Measurements from ENCODE around the gene CD99L2. TPM values are rescaled to one million over a fixed set of nuclear protein-coding genes. Genes with fewer than 3 reads are reported as not detected.

CD99L2 gene
- total RNA-seq, 2 donors from 2014 or later: 44.0 to 48.0 TPM

GRCh38 chrX:150769408-150769807 lies 129.1 kb downstream of the CD99L2 start:
- intact Hi-C loops (cut with DNase I): no loop called here
- no peak for DNase-seq (ENCODE audit: low spot score)

DNA sequence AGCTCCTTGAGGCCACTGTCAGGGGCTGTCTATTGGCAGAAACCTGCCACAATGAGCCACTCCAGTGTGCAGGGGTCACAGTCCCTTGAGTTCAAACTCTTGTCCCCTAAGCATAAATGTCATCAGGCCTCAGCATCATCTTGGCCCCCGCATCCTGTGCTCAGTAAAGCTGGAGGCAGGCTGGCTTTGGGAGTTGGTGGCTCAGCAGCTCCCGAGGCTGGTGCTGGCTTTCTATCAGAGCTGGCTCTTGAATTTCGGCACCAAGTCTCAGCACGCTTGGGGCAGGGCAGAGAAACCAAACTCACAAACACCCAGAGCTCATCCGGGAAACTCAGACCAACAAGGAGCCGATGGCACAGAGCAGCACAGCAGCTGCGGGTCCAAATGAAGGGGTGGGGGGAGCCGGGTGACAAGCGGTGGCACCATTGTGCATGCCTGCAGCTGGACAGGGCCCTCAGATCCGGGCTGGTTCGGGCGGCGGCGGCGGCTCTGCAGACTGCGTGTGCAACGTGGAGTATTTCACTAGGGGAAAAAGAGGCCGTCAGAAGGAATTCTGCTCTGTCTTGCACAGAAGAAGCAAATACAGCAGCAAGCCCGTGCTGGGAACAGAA lies 129.8 kb downstream of the CD99L2 start:
- no peak for DNase-seq (ENCODE audit: low spot score)
- intact Hi-C loops (cut with DNase I): no loop called here

GRCh38 chrX:150768132-150768485 lies 130.4 kb downstream of the CD99L2 start:
- intact Hi-C loops (cut with DNase I): no loop called here
- DNase-seq (ENCODE audit: low spot score): no peak

DNA sequence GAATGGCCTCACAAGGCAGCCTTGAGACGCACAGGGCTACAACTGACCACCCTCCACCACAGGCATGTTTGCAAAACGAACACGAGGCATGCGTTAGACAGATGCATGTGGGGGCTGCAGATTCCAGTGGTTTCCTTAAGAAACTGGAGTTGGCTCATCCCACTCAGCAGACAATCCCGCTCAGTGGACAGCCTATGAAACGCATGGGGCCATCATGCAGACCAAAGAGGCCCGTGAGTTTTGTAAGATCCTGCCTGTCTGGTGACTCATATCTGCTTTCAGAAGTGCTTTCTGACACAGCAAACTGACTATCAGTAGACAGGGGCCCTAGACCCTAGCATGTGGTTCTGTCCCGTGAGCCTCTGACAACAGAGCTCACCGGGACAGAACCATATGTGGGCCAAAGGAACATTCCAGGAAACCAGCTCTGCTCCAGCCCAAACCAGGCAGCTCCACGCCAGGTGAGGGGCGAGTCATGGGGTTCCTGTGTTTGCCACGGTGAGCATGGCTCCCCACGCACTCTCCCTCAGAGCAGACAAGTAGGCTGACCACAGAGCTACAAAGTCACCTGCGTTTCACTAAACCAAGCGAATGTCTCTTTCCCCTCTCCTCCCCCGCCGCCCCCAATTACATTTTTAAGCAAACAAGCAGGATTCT lies 130.9 kb downstream of the CD99L2 start:
- no peak for DNase-seq (ENCODE audit: low spot score)
- intact Hi-C loops (cut with DNase I): no loop called here

GRCh38 chrX:150767045-150767395 lies 131.4 kb downstream of the CD99L2 start:
- DNase-seq (ENCODE audit: low spot score): no peak
- intact Hi-C loops (cut with DNase I): no loop called here

DNA sequence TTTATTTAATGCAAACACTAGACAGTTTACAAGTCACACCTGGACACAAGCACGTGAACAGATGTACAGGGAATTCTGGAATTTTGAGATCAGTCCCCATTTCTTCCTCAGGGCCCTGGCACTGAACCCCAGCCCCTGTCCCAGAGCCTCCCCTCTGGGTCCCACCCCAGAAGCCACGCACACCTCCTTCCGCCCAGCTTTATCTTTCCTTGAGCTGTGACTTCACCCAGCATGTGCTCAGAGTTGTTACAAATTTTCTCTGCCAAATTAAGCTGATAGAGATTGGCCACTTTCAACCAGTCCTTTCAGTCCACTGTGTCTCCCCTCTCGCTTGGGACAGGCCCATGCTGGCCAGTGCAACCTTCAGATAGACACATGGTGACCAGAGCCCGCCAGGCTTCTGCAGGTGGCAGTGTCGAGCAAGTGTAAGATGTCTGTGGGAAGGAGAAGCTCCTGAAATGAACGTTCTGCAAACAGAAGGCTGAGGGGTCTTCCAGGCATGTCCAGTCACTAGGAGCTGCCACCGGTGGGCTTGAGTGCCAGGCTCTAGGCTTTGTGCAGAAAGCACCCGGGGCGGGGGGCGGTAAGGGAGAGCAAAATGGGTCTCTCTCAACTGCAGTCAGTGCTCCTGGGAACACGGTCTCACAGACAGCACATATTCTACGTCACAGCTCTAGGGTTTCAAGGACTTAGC lies 132.0 kb downstream of the CD99L2 start:
- intact Hi-C loops (cut with DNase I): no loop called here
- no peak for DNase-seq (ENCODE audit: low spot score)

DNA sequence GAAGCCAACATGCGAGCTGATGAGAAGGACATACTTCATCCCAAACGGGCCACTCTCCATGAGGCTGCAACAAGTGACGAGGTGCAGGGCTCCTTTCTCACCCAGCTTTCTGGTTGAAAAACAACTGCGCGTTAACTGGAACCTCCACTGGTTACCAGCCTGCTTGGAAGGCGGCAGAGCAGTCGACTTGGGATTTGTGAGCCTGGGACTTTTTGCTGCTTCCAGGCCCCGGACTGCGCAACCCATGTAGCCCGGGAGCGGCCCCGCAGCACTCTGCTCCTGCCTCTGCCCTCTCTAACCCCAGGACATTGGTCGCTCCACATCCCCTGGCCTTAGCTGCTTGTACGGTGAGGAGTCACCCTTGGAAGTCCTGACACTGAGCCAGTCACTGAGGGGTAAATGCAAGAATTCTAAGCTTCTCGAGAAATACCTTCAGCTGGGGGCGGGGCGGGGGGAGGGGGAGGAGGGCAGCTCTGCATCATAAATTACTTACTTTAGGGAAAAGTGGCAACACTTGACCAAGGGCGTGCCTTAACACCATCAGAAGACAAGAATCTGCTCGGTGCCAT lies 132.6 kb downstream of the CD99L2 start:
- intact Hi-C loops (cut with DNase I): no loop called here
- DNase-seq (ENCODE audit: low spot score): no peak

GRCh38 chrX:150765237-150765636 lies 133.2 kb downstream of the CD99L2 start:
- DNase-seq (ENCODE audit: low spot score): no peak
- intact Hi-C loops (cut with DNase I): no loop called here

GRCh38 chrX:150763810-150764209 lies 134.7 kb downstream of the CD99L2 start:
- intact Hi-C loops (cut with DNase I): no loop called here
- DNase-seq (ENCODE audit: low spot score): no peak

- no peak for DNase-seq (ENCODE audit: low spot score)
- intact Hi-C loops (cut with DNase I): no loop called here
Measured at GRCh38 chrX:150763303-150763797, 135.1 kb downstream of the CD99L2 start.

DNA sequence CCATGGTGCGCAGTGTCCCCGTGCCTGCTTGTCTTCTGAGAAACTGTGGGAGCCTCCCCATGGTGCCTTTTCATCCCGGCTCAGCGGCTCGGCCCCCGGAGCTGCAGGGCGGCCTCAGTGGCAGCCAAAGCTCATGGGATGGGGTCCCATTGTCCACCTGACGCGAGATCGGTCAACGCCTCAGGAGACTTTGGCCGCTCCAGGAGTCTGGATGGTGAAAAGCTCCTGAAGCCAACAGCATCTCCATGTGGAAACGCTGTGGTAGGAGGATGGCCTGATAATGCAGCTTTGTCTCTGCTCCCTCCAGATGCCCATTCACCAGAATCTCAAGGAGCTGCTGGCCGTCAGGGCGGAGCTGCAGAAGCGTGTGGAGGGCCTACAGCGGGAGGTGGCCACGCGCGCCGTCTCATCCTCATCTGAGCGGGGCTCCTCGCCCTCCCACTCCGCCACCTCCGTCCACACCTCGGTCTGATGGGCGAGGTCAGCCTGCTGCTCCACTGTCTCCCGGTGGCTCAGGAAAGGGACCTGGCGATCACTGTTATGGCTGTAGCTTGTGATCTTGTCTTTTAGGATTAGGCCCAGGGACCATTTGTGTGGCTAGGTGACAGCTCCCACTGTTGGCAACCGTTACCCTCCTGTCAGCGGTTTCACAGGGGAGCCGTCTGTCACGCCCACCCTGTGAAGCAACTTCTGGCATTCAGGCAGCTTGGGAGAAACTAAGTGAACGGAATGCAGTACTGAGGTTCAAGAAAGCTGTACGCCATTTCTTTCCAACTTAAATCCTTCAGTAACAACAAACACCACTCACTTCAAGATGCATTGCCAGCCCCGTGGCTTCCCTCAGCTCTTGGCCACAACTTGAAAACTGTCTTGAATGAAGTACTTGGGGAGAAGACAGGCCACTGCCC lies 136.0 kb downstream of the CD99L2 start:
- DNase-seq (ENCODE audit: low spot score): no peak

DNA sequence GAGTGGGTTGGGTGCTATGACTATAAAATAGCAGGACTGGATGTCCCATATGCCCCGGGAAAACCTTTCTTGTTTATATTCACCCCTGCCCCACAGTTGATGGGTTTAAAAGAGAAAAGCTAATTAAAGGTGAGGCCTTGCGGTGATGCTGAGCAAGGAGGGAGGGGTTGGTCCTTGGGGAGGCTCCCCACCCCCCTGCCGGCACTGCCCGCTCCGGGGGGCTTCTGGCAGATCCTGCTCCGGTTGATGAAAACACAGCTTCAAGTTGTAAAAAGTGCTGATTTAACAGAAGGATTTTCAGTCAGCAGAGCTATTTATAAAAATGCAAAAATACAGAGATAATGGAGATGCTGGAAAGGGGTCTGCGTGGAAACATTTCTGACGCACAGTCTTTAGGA lies 136.7 kb downstream of the CD99L2 start:
- intact Hi-C loops (cut with DNase I): no loop called here
- no peak for DNase-seq (ENCODE audit: low spot score)

More for the DNA sequence above, 136.0 kb downstream of the CD99L2 start:
- intact Hi-C loops (cut with DNase I): no loop called here

DNA sequence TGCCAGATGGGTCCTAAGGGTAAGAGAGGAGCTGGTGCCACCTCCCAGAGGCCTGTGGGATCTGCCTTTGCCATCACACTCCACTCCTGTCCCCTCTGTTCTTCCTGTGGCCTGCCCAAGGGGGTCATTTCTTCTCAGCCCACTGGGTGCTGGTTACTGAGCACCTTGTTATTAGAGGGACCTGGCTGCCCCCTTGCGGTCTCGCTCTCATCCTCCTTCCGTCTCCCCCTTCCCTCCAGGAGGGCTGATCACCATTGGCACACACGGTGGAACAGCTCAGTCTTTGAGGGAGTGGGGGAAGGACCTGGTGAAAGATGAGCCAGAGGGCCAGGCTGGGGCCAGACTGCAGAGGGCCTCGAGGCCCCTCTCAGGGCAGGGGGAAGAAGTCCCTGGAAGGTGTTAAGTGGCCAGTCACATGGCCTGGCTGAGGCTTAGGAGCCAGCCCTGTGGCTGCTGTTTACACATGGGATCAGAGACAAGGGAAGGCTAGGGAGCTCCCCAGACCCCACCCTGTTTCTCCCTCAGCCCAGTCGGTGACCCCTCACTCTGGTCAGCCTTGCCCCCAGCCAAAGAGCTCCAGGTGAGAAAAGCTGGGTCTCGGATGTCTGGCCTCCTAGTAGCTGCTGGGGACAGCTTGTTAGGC lies 137.2 kb downstream of the CD99L2 start:
- intact Hi-C loops (cut with DNase I): no loop called here

DNA sequence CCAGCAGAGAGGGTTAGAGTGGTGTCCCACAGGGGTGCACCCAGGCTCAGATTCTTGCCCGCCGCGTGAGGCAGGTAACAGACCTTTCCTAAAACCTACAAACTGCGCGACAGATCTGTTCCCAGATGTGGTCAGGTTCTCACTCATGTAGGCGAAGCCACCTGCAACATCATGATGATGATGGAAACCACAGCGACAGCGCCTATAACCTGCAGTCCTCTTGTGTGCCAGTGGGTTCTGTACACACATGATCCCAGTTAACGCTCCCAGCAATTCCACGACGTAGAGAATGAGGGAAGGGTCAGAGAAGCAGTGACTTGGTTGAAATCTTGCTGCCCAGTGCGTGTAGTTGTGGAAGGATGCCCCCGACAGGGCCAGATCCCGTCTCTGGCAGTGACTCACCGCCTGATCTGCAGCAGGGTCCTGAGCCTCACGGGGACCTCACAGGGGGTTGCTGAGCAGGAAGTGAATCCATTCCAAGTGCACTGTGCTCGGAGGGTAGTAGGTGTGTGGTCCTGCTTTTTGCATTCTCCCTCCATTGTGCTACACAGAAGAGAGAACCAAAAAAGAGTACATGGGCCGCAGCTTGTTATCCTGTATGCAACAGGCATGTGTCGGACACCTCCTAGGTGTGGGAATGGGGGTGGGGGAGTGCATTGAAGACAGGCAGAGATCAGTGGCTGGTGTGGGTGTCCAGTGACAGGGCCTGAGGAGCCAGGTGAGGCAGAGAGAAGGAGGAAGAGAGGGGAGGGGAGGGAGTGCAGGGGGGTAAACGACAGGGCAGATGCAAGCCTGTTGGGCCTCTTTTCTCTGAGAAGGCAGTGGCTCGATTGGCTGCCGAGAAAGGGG lies 138.7 kb downstream of the CD99L2 start:
- intact Hi-C loops (cut with DNase I): no loop called here
- no peak for DNase-seq (ENCODE audit: low spot score)

More for the DNA sequence above, 137.2 kb downstream of the CD99L2 start:
- no peak for DNase-seq (ENCODE audit: low spot score)

- no peak for DNase-seq (ENCODE audit: low spot score)
- intact Hi-C loops (cut with DNase I): loop anchor here in 1 of 2 donors (1.0 kb wide), 1 partner anchor 23 kb away; no protein-coding TSS in a partner anchor
Measured at GRCh38 chrX:150757371-150757770, 141.1 kb downstream of the CD99L2 start.

DNA sequence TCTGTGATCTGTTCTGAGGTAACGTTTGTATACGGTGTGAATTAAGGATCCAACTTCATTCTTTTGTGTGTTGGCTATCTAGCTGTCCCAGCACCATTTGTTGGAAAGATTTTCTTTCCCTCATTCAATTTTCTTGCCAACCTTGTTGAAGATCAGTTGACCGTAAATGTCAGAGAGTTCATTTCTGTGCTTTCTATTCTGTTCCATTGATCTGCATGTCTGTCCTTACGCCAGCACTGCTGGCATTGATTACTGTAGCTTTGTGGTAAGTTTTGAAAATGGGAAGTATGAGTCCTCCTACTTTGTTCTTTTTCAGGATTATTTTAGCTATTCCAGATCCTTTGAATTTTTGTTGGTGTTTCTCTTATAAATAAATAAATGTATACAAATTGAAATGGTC lies 144.5 kb downstream of the CD99L2 start:
- no peak for DNase-seq (ENCODE audit: low spot score)
- intact Hi-C loops (cut with DNase I): no loop called here

DNA sequence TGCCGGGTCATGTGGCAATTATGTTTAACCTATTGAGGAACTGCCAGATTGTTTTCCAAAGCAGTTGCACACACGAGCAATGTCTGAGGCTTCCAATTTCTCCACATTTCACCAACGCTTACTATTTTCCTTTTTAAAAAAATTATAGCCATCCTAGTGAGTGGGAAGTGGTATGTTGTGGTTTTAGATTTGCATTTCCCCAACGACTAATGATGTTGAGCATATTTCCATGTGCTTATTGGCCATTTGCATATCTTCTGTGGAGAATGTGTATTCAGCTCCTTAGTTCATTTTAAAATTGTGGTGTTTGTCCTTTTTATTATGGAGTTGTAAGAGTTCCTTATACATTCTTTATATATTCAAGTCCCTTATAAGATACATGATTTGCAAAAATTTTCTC lies 145.1 kb downstream of the CD99L2 start:
- intact Hi-C loops (cut with DNase I): no loop called here
- no peak for DNase-seq (ENCODE audit: low spot score)

GRCh38 chrX:150752124-150752523 lies 146.3 kb downstream of the CD99L2 start:
- intact Hi-C loops (cut with DNase I): no loop called here

More at GRCh38 chrX:150752124-150752523, 146.3 kb downstream of the CD99L2 start:
- no peak for DNase-seq (ENCODE audit: low spot score)

All from posterior vena cava (tissue), 2 donors.